ENCODE measurements around the gene TTYH2.
A peak's percentile ranks its signal among the peaks of the same experiment; 100 is the strongest.
"Not testable (repeated sequence)": the region's sequence is repeated elsewhere in the genome, so short reads cannot be mapped to it uniquely, and the experiment has no call there.

Gene TTYH2, protein sequence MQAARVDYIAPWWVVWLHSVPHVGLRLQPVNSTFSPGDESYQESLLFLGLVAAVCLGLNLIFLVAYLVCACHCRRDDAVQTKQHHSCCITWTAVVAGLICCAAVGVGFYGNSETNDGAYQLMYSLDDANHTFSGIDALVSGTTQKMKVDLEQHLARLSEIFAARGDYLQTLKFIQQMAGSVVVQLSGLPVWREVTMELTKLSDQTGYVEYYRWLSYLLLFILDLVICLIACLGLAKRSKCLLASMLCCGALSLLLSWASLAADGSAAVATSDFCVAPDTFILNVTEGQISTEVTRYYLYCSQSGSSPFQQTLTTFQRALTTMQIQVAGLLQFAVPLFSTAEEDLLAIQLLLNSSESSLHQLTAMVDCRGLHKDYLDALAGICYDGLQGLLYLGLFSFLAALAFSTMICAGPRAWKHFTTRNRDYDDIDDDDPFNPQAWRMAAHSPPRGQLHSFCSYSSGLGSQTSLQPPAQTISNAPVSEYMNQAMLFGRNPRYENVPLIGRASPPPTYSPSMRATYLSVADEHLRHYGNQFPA

DNA sequence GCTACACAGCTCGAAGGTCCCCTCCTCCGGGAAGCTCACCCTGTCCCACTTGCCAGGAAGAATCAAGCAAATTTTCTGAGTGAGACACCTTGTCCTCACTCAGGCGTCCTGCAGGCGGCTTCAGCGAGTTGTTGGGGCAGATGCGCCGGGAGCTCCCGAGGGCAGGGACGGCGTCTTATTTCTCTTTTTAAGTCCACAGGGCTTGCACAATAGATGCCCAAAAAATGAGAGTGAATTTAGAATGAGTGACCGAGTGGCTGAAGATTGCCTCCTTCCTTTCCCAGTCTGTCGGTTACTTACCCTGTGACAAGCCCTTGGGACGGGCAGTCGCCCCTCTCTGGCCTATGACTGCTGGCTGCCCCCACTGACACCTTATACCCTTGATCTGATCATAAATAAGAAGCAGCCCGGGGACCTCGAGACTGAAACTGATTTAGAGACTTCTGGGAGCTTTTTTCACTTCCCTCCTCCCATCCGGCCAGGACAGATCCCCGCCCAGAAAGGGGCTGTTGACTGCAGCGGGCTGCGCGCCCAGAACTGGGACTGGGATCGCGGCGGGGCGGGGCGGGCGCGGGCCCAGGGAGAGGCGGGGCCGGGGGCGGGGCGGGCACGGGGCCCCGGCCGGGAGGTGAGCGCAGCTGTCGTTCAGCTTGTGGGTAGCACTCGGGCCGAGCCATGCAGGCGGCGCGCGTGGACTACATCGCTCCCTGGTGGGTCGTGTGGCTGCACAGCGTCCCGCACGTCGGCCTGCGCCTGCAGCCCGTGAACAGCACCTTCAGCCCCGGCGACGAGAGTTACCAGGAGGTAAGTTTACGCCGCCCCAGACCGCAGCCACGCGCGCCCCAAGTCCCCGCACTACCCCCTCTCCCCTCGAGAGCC is at the start of gene TTYH2:
Gene TTYH2, plus strand, starts transcription at position 659 of the 879 bp plus-strand sequence. Its CDS starts 17 bp downstream, at position 676.
- peak; percentile 88 for DNase-seq

DNA sequence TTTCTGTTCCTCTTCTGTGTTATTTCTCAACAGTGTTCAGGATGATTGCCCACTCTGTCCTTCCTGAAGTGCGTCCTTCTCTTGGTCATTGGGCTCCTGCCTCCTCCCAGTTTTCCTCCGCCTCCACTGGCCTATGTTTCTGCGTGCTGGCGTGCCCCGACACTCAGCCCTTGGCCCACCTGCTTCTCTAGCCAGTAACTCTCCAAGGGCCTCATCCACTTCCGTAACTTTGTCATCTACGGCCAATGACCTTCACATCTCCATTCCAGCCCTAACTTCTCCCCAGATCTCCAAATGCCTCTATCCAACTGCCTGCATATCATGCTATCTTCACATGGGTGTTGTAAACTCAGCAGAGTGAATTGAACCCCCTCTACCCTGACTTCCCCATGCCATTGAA is 49.5 kb upstream of the TTYH2 start:
- DNase-seq: no peak

DNA sequence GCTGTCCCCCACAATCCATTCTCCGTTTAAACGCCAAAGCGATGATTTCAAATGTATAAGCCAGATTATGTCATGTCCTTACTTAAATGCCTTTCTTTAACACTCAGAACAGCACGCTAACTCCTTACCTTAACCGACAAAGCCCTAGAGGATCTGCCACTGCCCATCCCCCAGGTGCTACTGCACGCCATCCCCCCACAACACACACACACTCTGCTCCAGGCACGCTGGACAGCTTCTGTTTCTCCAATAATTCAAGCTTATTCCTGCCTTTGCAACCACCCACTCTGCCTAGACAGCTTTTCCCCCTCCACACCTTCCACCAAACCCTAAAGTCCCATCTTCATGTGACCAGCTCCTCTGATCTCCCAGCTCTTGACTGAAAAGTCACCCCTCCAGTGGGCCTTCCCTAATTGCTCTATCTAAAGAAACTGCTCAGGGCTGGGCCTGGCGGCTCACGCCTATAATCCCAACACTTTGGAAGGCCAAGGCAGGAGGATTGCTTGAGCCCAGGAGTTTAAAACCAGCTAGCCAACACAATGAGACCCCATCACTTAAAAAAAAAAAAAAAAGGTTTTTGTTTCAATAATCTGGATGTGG is 48.8 kb upstream of the TTYH2 start:
- no peak for DNase-seq

DNA sequence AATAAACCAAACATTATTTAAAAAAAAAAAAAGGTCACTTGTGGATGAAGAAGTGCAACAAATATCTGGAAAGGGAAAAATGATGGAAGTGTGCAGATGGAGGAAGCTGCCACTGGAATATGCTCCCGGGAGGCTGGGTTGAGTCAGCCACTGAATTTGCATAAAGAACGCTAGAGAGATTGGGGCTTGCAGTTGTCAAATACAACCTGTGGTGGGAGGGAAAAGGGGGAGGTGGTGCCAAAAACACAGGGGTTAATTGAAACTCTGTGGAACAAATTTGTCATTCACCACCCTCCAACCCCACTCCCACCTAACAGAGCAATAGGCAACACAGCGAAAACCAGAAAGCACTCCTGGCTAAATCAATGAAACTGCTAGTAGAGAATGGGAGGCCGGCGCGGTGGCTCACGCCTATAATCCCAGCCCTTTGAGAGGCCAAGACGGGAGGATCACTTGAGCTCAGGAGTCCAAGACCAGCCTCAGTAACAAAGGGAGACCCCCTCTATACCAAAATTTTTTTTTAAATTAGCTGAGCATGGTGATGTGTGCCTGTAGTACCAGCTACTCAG is 47.5 kb upstream of the TTYH2 start:
- no peak for DNase-seq

DNA sequence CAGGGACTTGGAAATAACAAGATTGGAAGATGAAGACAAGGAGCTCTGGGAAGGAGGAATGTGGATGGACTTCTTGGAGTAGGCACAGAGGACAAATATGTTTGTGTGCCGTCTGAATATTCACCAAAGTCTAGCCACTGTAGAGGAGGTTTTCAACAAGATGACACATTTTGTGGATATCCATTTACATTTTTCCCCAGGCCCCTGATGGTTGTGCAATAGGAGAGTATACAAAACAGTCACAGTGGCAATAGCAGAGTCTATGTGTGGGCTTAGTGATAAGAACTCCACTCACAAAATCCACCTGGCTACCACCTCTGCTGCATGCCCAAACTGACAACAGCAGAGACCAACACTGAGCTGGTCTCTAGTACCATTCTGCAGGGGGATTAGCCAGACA is 42.4 kb upstream of the TTYH2 start:
- DNase-seq: no peak

DNA sequence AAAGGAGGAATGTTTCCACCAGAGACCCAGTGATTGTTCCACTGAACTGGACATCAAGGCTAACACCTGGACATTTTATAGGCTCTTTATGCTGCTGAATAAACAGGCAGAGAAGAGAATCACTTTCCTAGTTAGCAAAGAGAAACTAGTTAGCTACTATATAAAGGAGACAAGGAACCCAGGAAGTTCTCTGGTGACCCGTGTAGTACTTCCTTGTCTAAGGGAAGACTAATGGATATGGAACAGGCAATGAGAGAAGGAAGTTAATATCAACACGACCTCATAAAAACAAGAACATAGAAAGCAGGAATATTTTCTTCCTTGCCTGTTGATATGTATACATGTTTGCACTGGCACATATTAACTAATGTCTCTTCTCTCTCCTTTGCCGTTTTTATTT is 40.7 kb upstream of the TTYH2 start:
- DNase-seq: no peak

DNA sequence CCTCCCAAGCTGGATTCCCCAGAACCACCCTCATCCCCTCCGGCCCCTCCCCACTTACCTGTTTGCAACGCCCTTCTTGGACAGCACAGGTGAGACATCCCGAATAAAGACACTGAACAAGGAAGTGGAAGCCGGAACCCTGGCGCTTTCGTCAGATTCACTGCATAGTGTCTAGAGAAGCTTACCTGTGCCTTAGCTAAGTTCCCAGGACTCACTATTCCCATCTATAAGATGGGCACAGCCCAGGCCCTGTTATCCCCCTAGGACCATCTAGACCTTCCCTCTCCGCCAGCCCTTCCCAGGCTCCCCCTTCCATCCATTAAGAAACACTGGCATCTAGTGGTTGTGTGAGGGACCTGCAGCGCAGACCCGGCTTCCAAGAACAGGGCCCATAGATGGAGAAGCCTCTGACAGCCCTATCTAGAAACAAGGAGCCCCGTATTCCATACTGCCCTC is 36.8 kb upstream of the TTYH2 start:
- peak; percentile 57 for DNase-seq

DNA sequence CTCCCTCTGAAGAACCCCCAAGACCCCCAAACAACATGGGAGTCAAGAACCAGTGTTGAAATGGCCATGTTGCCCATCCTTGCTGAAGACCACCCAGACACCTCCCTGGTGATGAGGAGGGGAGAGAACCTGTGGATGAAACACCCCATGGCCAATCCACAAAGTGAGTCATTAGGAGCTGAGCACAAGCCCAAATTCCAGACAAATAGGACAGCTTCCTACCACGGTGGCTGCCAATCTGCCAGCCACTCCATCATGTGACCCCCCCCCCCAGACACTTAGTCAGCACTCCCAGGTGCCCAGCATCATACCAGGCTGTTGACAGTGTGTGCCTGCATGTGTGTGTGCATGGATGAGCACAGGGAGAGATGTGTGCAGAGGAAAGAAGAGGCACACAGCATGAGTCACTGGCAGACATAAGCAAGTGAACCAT is 36.3 kb upstream of the TTYH2 start:
- no peak for DNase-seq

DNA sequence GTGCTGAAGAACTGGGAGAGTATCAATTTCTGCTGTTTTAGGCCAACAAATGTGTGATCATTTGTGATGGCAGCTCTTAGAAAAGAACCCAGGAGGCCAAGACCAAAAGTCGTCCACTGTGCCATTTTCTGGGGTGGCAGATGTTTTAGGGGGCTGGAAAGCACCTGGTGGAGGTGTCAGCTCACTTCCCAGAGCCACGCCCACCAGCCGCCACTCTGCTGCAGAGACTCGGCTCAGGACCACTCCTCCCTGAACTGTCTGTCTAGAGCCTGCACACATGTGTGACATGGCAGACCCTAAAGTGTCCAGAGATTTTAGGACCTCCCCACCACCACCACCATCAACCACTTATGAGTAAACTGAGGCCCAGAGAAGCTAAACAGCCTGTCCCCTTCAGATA is 33.8 kb upstream of the TTYH2 start:
- DNase-seq: no peak

DNA sequence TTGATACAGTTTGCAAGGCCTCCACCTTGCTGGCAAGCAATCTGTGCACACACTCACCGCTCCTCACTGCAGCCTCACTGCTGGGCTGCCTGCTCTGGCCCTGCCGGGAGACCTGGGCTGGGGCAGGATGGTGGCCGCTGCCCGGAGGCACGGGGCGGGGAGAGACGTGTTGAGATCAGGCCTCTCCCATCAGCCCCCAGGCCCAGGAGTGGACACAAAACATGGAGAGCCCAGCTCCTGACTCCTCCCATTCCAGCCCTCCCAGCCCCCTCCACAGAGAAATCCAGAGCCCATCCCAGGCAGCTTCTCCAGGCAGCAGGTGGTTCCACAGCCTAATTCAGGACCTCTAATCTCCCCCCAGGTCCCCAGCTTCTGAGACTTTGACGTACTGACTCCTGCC is 33.0 kb upstream of the TTYH2 start:
- DNase-seq: no peak

DNA sequence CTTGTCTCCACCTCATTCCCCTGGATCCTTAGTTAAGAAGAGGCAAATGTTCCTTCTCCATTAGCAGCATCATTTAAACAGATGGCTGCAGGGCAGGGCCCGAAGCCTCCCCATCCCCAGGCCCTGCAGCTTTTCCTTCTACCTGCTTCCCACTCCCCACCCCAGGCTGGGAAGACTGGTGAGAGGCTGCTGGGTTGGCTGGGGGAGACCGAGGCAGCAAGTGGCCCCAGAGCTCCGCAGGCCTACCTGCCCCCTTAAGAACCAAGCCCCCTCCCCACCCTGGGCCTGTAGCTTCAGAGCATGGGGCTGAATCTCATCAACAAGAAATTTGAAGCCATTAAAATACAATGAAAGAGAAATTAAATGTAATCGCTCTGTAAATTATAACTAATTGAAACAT is 32.0 kb upstream of the TTYH2 start:
- DNase-seq: no peak

DNA sequence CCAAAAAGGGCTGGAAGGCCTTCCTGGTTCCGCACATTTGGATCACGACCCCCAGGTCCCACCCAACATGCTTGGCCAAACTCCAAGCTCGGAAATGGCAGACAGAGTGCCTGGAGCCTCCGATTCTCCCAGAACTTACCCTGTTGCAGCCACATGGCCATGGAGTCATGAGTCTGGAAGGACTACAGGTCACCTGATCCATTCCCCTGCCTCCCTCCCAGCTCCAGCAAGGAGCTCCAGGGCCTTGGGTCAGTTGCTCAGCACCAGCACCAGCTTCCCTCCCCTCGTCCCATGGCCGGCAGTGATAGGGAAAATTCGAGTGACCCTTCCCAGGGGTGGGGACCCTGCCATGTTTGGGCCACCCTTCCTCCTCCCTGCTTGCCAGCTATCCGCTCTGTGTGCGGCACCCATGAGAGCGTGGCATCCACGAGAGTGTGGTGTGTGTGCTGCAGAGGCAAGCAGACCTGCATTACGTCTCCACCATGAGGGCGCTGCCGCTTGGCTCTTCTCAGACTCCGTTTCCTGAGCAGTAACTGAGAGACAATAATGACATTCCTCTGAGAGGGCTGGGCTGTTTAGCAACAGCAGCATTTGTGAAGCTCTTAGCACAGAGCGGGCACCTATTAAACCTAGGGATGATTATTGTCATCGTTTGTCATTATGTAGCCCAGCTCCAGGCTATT is 31.2 kb upstream of the TTYH2 start:
- DNase-seq: no peak

DNA sequence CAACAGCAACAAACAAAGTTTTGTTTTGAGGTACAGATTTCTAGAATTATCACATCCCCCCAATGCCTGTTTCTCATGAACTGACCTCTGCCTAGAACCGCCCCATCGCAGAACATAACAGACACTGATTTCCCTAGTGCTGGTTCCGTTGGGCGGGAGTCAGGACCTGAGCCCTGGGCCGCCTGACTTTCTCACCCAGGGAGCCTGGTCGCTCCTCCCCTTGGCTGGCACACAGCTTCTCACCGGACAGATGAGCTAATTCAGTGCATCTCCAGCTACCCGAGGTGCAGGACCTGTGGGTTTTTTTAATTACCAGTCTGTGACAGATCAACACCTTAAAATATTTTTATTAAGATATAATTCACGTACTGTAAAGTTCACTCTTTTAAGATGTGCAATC is 30.0 kb upstream of the TTYH2 start:
- DNase-seq: no peak

DNA sequence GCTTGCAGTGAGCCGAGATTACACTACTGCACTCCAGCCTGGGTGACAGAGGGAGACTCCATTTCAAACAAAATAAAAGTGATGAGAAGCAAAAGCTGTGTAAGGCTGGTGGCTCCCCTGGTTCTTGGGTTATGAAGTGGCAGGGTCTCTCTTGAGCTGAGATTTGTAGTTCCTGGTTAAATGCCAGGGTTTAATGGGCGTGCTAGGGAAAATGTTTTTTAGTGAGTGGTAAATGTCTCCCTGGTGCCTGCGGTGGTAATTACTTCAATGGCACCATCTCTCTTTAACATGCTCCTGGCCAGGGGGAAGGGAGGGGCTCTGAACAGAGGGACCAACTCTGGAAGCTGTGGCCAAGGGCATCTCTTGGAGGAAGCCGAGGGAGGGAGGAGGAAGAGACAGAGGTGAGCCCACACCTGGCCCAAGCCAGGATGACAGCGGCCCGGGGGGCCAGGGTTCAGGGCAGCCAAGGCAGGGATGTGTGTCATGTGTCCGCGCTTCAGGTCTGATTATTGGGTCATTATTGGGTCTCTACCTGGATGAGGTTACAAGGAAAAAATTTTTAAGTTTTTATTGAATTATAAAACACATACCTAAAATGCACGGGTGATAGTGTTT is 27.7 kb upstream of the TTYH2 start:
- no peak for DNase-seq

DNA sequence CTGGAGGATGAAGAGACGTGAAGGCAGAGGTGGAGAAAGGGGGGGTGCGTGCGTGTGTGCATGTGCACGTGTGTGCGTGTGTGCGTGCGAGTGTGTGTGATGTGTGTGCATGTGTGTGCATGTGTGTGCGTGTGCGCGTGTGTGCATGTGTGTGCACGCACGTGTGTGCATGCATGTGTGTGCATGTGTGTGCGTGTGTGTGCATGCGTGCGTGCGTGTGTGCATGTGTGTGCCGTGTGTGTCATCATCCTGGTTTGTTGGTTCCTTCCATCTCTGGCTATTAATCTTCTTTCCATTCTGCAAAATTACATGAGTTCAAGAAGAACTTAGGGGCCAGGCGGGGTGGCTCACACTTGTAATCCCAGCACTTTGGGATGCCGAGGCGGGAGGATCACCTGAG is 26.9 kb upstream of the TTYH2 start:
- DNase-seq: no peak

DNA sequence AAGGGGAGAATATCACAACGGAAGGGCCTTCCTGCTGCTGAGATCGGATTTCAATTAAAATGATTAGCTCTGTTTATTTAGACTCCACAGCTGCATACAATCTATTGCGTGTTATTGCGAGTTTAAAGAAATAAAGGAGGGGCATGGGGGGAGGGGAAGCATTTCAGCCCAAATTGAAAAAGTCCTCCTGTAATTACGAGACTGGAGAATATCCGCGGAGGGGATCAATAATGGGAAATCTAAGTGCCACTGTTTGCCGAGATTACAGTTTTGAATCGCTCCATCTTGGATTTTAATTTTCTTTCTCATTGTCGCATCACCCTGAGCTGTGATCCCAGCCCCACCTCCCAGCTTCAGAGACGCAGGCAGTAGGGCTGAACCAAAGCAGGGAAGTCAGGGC is 25.6 kb upstream of the TTYH2 start:
- DNase-seq: no peak

DNA sequence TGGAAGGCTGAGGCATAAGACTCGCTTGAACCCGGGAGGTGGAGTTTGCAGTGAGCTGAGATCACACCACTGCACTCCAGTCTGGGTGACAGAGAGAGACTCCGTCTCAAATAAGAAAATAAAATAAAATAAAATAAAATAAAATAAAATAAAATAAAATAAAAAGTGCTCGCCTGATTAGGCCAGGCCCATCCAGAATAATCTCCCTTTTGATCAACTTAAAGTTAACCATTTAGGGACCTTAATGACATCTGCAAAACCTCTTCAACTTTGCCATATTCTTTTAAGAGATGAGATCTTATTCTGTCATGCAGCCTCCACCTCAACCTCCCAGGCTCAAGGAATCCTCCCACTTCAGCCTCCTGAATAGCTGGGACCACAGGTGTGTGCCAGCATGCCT is 24.7 kb upstream of the TTYH2 start:
- DNase-seq: not testable (repeated sequence)

DNA sequence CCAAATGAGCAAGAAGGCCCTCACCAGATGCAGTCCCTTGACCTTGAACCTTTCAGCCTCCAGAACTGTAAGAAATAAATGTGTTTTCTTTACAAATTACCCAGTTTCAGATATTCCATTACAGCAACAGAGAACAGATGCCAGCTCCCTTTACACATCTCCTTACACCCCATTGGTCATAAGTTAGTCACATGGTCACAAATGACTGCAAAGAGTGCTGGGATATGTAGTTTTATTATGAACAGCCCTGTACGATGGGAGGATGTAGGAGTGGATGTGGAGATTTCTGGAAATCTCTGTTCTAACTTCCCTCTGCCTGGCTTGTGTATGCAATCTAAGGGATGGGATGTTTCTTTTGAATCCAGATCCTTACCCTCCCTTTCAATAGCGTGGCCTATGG is 23.2 kb upstream of the TTYH2 start:
- DNase-seq: peak; percentile 69

DNA sequence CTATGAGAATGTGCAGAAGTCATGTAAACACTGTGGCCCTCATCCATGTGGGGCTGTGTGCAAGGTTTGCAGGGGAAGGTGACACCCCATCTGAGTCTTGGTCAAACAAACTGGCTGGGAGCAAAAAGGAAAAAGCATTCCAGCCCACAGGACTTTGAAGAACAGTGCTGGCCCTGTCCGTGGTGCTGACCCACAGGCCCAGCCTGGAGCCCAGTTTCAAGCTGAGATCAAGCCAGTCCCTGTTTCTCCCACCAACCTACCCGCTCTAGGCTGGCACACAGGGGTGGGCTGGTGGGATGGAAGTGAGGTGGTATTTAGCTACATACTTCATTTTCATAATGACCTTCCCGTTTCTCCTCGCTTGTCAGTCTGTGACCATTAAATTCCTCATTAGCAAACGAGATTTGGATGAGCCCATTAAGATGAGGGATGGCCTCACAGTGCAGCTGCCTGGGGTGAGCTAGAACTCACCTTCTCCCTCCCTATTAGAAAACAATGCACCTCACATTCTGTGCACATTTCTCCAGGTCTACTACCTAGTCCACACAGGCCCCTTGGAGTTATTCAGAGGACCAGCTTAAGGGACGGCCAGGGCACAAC is 22.5 kb upstream of the TTYH2 start:
- no peak for DNase-seq

DNA sequence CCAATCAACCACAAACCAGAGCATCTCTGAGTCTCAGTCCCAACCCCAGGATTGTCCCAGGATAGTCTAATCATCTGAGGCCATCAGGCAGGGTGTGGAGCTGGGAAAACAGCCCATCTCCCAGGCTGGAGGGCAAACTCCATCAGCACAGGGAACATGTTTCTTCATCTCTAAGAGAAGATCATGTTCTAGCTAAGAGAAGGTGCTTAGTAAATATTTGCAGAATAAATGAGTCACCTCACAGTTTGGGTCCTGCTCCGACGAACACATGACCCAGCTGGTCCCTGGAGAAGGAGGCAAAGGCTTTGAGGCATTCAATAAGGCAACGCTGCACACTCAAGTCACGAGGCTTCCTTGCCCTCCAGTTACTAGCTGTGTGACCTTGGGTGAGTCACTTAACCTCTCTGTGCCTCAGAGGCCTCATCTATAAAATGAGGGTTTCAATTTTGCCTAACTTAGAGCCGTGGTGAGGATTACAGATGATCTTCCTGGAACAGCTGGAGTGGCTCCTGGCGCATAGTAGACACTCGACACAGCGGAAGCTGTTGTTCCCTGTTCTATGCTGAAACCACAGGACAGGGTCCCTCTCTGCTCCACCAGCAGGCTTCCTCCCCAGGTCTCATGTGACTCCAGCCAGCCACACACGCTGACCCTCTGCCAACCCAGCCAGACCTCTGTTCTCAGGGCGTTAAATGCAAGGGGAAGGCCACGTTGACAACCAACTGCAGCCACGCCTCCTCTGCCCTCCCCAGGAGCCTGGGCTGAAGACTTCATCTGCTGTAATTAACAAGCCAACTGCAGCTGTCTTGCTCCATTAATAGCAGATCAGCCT is 20.2 kb upstream of the TTYH2 start:
- DNase-seq: peak; percentile 59

DNA sequence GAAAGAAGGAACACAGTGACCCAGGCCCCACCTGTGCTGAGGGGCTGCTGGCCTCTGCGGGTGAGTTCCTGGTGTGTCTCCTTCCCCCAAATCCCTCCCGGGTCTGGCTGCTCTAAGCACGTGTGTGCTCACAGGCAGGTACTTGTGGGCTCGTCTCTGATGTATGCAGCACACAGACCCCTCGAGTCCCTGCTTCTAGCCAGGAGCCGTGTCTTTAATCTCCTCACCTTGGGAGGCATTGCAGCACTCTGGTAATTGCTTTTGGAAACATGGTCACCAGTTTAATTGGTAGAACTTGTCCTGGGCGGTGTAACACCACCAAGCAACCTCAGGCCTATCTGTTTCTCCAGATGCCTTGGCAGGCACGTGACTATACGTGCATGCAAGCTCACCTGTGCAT is 18.7 kb upstream of the TTYH2 start:
- no peak for DNase-seq

All from NCI-H2171 (cell line).